Natural killer cell (primary cell): ENCODE results near the gene ZAP70. TPM values are rescaled to one million over a fixed set of nuclear protein-coding genes. Genes with fewer than 3 reads are reported as not detected.
A peak's percentile ranks its signal among the peaks of the same experiment; 100 is the strongest.

Experiments
- ATAC-seq, 3 donors: fragments of 150-1000 bp in 2 of 3; fragments of 200-7000 bp in 1 of 3; cut with Tn5 transposase; 1 replicate in 1 of 3; 2 replicates in 2 of 3; pipeline ENCODE4 v1.10.0; 2021; ENCODE audit warnings: mild to moderate bottlenecking in 2 of 3, moderate library complexity in 2 of 3
- DNase-seq, 2 donors: peaks; one replicate each; pipeline versions ENCODE4 v3.0.0 to v3.0.0-alpha.2; 2013 to 2021; ENCODE audit warnings: mixed read lengths in 1 of 2
- H3K27ac ChIP-seq: one replicate; pipeline ENCODE4 v1.5.1; 2013; ENCODE audit warnings: mild to moderate bottlenecking, low read length
- H3K27me3 ChIP-seq: one replicate; pipeline ENCODE4 v1.6.1; 2013; ENCODE audit warnings: low read length; ENCODE audit not compliant: control insufficient read depth, insufficient read depth
- H3K36me3 ChIP-seq: one replicate; pipeline ENCODE4 v1.6.1; 2013; ENCODE audit warnings: low read length; ENCODE audit not compliant: control insufficient read depth, insufficient read depth
- H3K4me1 ChIP-seq: one replicate; pipeline ENCODE4 v1.6.1; 2013; ENCODE audit warnings: low read length; ENCODE audit not compliant: control insufficient read depth, insufficient read depth
- H3K4me3 ChIP-seq: one replicate; pipeline ENCODE4 v1.5.1; 2013; ENCODE audit warnings: low read length
- H3K9me3 ChIP-seq: one replicate; pipeline ENCODE4 v1.6.1; 2013; ENCODE audit warnings: low read length; ENCODE audit not compliant: control insufficient read depth, insufficient read depth
- H3K27ac Mint-ChIP-seq, 2 donors: one replicate each; pipeline ENCODE4 v1.8.0; 2022; ENCODE audit warnings: mild to moderate bottlenecking in 2 of 2, mixed read lengths in 2 of 2, moderate library complexity in 1 of 2
- H3K27me3 Mint-ChIP-seq, 2 donors: one replicate each; pipeline ENCODE4 v1.8.0; 2022; ENCODE audit warnings: low read depth in 2 of 2, mixed read lengths in 2 of 2
- H3K36me3 Mint-ChIP-seq: one replicate; pipeline ENCODE4 v1.8.0; 2022; ENCODE audit warnings: mixed read lengths
- H3K4me1 Mint-ChIP-seq, 2 donors: one replicate each; pipeline ENCODE4 v1.8.0; 2022; ENCODE audit warnings: mixed read lengths in 2 of 2
- H3K4me3 Mint-ChIP-seq: one replicate; pipeline ENCODE4 v1.8.0; 2022; ENCODE audit warnings: mild to moderate bottlenecking, moderate library complexity, mixed read lengths
- H3K9me3 Mint-ChIP-seq, 2 donors: one replicate each; pipeline ENCODE4 v1.8.0; 2022; ENCODE audit warnings: mixed read lengths in 2 of 2
- WGBS: methylation state at CpG from one replicate; pipeline ENCODE4 v1.1.7; 2013; ENCODE audit warnings: missing lambda C conversion rate; ENCODE audit not compliant: insufficient coverage; 5-methylcytosine and 5-hydroxymethylcytosine counted together
- intact Hi-C: fragments of 100-400 bp; cut with micrococcal nuclease; formaldehyde crosslinking; loops from one replicate; pipeline ENCODE4 v1.14.2; 2022
- total RNA-seq, 4 donors: library from RNA; stranded (reverse); fragments of 120-200 nt in 1 of 4; gene quantifications; one replicate each; pipeline versions ENCODE4 v1.2.3 to v1.2.4, GENCODE V29; 2013 to 2022
- TF ChIP-seq, protein P1 (sequence below): fragments of 200-600 bp; IDR thresholded peaks from one replicate; pipeline ENCODE4 v1.8.0; 2022; ENCODE audit warnings: antibody characterized with exemption

The ZAP70 gene
- total RNA-seq, 3 donors from 2014 or later (not counting 1 experiment from before 2014, with no cell fraction given), result 883 to 1,008 (median 954) TPM

DNA sequence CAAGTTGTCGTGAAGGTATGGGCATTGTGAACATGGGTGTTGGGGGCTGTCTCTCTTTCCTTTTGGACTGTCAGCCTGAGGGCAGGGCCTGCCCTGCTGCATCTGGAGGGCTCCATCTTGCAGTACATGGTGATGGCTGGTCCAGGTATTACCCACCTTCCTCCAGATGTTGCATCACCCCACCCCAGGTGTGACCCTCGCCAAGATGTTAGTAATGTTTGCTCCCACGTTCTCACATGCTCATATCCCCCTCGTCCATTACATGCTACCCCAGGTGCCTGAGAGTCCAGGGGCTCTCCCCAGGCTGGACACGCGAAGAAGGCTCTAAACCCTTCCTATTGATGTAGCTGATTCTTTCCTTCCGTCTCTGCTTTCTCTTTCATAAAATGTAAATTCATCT, 13.9 kb downstream of the ZAP70 start:
- H3K27me3 Mint-ChIP-seq, result no peaks in the 10 kb centered on the region
- intact Hi-C loops, result no loop called here
- H3K4me1 Mint-ChIP-seq, result peaks cover 85 to 95% of the 10 kb centered on the region in 2 donors
- peak overlapping the region; percentile 9 for H3K27ac ChIP-seq
- H3K4me3 ChIP-seq, result no peak overlapping the region
- peak overlapping the region; percentile 63 for H3K4me3 Mint-ChIP-seq
- peaks cover 93% of the 10 kb centered on the region for H3K4me1 ChIP-seq
- no peaks in the 10 kb centered on the region for H3K27me3 ChIP-seq
- H3K27ac Mint-ChIP-seq, result peak overlapping the region; percentile 90 to 97
- no peaks in the 10 kb centered on the region for H3K9me3 Mint-ChIP-seq
- TF ChIP-seq, protein P1, sequence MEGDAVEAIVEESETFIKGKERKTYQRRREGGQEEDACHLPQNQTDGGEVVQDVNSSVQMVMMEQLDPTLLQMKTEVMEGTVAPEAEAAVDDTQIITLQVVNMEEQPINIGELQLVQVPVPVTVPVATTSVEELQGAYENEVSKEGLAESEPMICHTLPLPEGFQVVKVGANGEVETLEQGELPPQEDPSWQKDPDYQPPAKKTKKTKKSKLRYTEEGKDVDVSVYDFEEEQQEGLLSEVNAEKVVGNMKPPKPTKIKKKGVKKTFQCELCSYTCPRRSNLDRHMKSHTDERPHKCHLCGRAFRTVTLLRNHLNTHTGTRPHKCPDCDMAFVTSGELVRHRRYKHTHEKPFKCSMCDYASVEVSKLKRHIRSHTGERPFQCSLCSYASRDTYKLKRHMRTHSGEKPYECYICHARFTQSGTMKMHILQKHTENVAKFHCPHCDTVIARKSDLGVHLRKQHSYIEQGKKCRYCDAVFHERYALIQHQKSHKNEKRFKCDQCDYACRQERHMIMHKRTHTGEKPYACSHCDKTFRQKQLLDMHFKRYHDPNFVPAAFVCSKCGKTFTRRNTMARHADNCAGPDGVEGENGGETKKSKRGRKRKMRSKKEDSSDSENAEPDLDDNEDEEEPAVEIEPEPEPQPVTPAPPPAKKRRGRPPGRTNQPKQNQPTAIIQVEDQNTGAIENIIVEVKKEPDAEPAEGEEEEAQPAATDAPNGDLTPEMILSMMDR, result no peak
- H3K36me3 ChIP-seq, result peaks cover 85% of the 10 kb centered on the region
- H3K36me3 Mint-ChIP-seq, result peaks cover 8% of the 10 kb centered on the region
- 91% methylated on average over 7 of the region's 7 CpGs for WGBS
- ATAC-seq (no peak), DNase-seq (no peak)
- H3K9me3 ChIP-seq, result peaks cover 6% of the 10 kb centered on the region

DNA sequence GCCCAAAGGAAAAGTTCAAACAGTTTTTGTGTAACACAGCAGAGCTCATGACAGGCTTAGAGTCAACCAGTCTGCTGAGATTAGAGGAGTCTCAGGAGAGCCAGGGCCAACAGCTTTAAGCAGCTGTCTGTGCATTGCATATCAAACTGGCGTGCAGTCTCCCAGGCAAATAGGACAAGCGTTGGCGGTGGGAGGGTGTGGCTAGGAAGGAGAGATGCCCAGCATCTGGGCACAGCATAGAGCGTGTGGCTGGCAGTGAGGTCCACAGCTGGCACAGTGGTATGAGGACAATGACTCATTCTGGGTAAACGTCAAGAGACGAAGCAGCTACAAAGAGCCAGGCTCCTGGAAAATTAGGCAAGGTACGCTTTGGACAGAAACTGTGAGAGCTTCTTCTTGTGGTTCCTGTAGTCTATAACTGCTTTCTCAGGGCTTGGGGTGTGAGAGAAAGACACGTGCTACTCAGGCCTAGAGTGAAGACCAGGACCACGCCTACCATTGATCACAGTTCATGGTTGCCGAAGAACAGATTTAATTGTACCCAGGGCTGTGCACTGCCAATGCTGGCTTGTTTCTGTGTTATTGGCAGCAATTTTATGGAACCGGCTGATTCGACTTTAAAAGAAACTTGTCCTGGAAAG, 14.8 kb downstream of the ZAP70 start:
- Histone ChIP-seq H3K27me3 (no peaks in the 10 kb centered on the region), H3K36me3 (peaks cover 84% of the 10 kb centered on the region), H3K4me1 (peaks cover 94% of the 10 kb centered on the region), H3K9me3 (peaks cover 6% of the 10 kb centered on the region), H3K27ac (peak overlapping the region; percentile 24), H3K4me3 (no peak overlapping the region)
- ATAC-seq (peak; percentile 72 to 91 (median 89)), DNase-seq (peak in 1 of 2 donors; percentile 39)
- H3K27me3 Mint-ChIP-seq, result no peaks in the 10 kb centered on the region
- peak overlapping the region; percentile 63 for H3K4me3 Mint-ChIP-seq
- intact Hi-C loops, result loop anchor here (2.0 kb wide), 1 partner anchor 15 kb away; the partner anchor contains the start of gene ZAP70
- H3K9me3 Mint-ChIP-seq, result no peaks in the 10 kb centered on the region
- peaks cover 8% of the 10 kb centered on the region for H3K36me3 Mint-ChIP-seq
- TF ChIP-seq, protein P1, result no peak
- H3K27ac Mint-ChIP-seq, result peak overlapping the region; percentile 90 to 97
- WGBS, result 47% methylated on average over 12 of the region's 12 CpGs
- peaks cover 82 to 92% of the 10 kb centered on the region in 2 donors for H3K4me1 Mint-ChIP-seq

DNA sequence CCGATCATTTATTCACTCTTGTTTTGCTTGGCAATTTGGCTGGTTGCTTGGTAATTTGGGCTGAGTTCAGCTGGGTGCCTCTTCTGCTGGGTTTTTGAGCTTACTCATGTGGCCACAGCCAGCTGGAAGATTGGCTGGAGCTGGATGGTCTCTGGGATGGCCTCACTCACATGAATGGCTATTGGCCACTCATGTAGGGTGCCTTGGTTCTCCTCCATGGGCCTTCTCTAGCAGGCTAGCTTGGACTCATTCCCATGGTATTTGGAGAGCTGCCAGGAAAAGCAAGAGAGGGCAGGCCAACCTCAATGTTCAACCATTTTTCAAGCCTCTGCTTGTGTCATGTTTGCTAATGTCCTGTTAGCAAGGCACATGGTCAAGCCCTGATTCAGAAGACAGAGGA, 16.9 kb downstream of the ZAP70 start:
- Mint-ChIP-seq H3K27me3 (no peaks in the 10 kb centered on the region), H3K27ac (peak overlapping the region; percentile 89 to 90), H3K9me3 (no peaks in the 10 kb centered on the region), H3K4me3 (no peak overlapping the region), H3K4me1 (peaks cover 69 to 83% of the 10 kb centered on the region in 2 donors), H3K36me3 (peaks cover 7% of the 10 kb centered on the region)
- intact Hi-C loops, result no loop called here
- peaks cover 84% of the 10 kb centered on the region for H3K36me3 ChIP-seq
- ATAC-seq (no peak), DNase-seq (no peak)
- H3K27ac ChIP-seq, result peak overlapping the region; percentile 9
- H3K4me3 ChIP-seq, result no peak overlapping the region
- peaks cover 88% of the 10 kb centered on the region for H3K4me1 ChIP-seq
- no peaks in the 10 kb centered on the region for H3K27me3 ChIP-seq
- 92% methylated on average over 1 of the region's 1 CpG for WGBS
- TF ChIP-seq, protein P1, result no peak
- peaks cover 6% of the 10 kb centered on the region for H3K9me3 ChIP-seq
